Keratinocyte (primary cell): ENCODE measurements around the gene PLCXD1. TPM values are rescaled to one million over a fixed set of nuclear protein-coding genes. Genes with fewer than 3 reads are reported as not detected.
"Not testable (repeated sequence)": the region's sequence is repeated elsewhere in the genome, so short reads cannot be mapped to it uniquely, and the experiment has no call there.

Experiments used
- DNase-seq: peaks from one replicate; pipeline ENCODE4 v3.0.0-alpha.2; 2011; ENCODE audit warnings: low read depth, missing footprints, low spot score
- FAIRE-seq: peaks from 2 replicates; lab custom pipeline; 2011; peaks lifted over from hg19 to GRCh38; lab: Jason Lieb, UNC
- H2AFZ ChIP-seq: 2 replicates; pipeline ENCODE4 v1.6.0; 2012; ENCODE audit warnings: low read length, control low read depth, inconsistent platforms; ENCODE audit not compliant: control insufficient read depth
- H3K27ac ChIP-seq: 2 replicates; pipeline ENCODE4 v1.5.1; 2011; ENCODE audit warnings: low read length; ENCODE audit not compliant: control insufficient read depth, insufficient read depth
- H3K27me3 ChIP-seq: 3 replicates; pipeline ENCODE4 v1.6.0; 2011; ENCODE audit warnings: low read length; ENCODE audit not compliant: control insufficient read depth, insufficient read depth; ENCODE audit errors: extremely low read depth
- H3K36me3 ChIP-seq, 2 experiments: 2 replicates in 1 of 2; 3 replicates in 1 of 2; pipeline ENCODE4 v1.5.1; 2011; ENCODE audit warnings: low read length in 2 of 2, mild to moderate bottlenecking in 1 of 2; ENCODE audit not compliant: control insufficient read depth in 2 of 2, insufficient read depth in 2 of 2; ENCODE audit errors: extremely low read depth in 1 of 2
- H3K4me1 ChIP-seq: 3 replicates; pipeline ENCODE4 v1.5.1; 2011; ENCODE audit warnings: low read length; ENCODE audit not compliant: control insufficient read depth, insufficient read depth; ENCODE audit errors: extremely low read depth
- H3K4me2 ChIP-seq: 3 replicates; pipeline ENCODE4 v1.6.0; 2011; ENCODE audit warnings: low read depth, low read length; ENCODE audit not compliant: control insufficient read depth, insufficient read depth; ENCODE audit errors: extremely low read depth
- H3K4me3 ChIP-seq, 3 experiments: fragments of 200-600 bp in 1 of 3; sonication (generic) in 1 of 3; 2 replicates in 2 of 3; 3 replicates in 1 of 3; pipeline ENCODE4 v1.5.1; 2011 to 2016; ENCODE audit warnings: low read length in 3 of 3, mild to moderate bottlenecking in 3 of 3, control low read depth in 2 of 3, inconsistent platforms in 1 of 3, low read depth in 1 of 3, mixed read lengths in 1 of 3, mixed run types in 1 of 3, moderate library complexity in 1 of 3; ENCODE audit not compliant: control insufficient read depth in 2 of 3, insufficient read depth in 2 of 3; ENCODE audit errors: extremely low read depth in 1 of 3
- H3K79me2 ChIP-seq: 2 replicates; pipeline ENCODE4 v1.6.0; 2012; ENCODE audit warnings: low read length; ENCODE audit not compliant: control insufficient read depth, insufficient read depth
- H3K9ac ChIP-seq: 3 replicates; pipeline ENCODE4 v1.6.0; 2011; ENCODE audit warnings: low read length; ENCODE audit not compliant: control insufficient read depth, insufficient read depth; ENCODE audit errors: extremely low read depth
- H3K9me1 ChIP-seq: 3 replicates; pipeline ENCODE4 v1.6.0; 2011; ENCODE audit warnings: low read length; ENCODE audit not compliant: control insufficient read depth, insufficient read depth; ENCODE audit errors: extremely low read depth
- H3K9me3 ChIP-seq: 2 replicates; pipeline ENCODE4 v1.5.1; 2012; ENCODE audit warnings: low read depth, low read length; ENCODE audit not compliant: control insufficient read depth
- H4K20me1 ChIP-seq: 3 replicates; pipeline ENCODE4 v1.6.0; 2011; ENCODE audit warnings: low read length; ENCODE audit not compliant: control insufficient read depth, insufficient read depth; ENCODE audit errors: extremely low read depth
- EZH2 ChIP-seq: IDR thresholded peaks from one replicate; pipeline ENCODE4 v1.6.1; 2012; ENCODE audit warnings: inconsistent platforms, mild to moderate bottlenecking, low read length, moderate library complexity
- dilution Hi-C: fragments of 300-500 bp; cut with MboI; formaldehyde crosslinking; loops from one replicate; pipeline ENCODE4 v1.7.0; 2020; ENCODE audit warnings: low sequenced_read_pairs; ENCODE audit not compliant: extremely low pct_ligation_motif_present
- polyA plus RNA-seq, 5 experiments: library from polyadenylated mRNA; depleted of rRNA in 3 of 5; stranded (reverse) in 3 of 5; stranded (forward) in 1 of 5; unstranded in 1 of 5; fragments of >200 nt; gene quantifications; 1 replicate in 1 of 5; 2 replicates in 3 of 5; 3 replicates in 1 of 5; pipeline versions ENCODE4 v1.2.1 to v1.2.3, GENCODE V29; 2011 to 2012; ENCODE audit warnings: missing spikeins in 2 of 5, low read depth in 1 of 5, low replicate concordance in 1 of 5
- TF ChIP-seq, protein P1 (sequence below), 3 experiments: IDR thresholded peaks in 1 of 3; conservative IDR thresholded peaks in 1 of 3; optimal IDR thresholded peaks in 1 of 3; 2 replicates in 2 of 3; 3 replicates in 1 of 3; pipeline versions ENCODE3 to v1.5.1; 2011; ENCODE audit warnings: low read length in 3 of 3, mild to moderate bottlenecking in 3 of 3, moderate library complexity in 2 of 3, control low read depth in 1 of 3, inconsistent platforms in 1 of 3; ENCODE audit not compliant: insufficient read depth in 2 of 3; ENCODE audit errors: extremely low read depth in 1 of 3

The PLCXD1 gene
- polyA plus RNA-seq, 1 donor (not counting 4 experiments of a cell fraction or from before 2014, with no cell fraction given): 6.3 TPM

DNA sequence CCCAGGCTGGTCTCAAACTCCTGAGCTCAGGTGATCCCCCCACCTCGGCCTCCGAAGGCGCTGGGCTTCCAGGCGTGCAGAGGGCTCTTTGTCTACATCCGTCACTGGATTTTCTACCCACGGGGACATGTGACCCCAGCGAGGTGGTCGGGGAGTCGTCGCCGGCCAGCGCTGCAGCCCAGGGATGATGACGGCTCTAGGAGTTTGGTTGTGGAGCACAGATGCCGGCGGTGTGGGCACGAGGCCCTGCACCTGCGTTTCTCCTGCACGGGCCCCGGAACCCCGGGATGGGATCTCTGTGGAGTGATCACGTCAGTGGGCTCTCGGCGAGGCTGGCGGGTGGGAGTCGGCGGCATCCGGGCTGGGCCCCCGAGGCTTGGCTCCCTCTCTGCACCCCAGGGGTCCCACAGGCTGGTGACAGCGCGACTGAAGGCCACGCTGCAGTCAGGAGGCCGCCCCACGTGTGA, 46.5 kb downstream of the PLCXD1 start:
- H3K9me3 ChIP-seq: peaks cover 2% of the 10 kb centered on the region
- H4K20me1 ChIP-seq: no peaks in the 10 kb centered on the region
- DNase-seq: no peak
- no peaks in the 10 kb centered on the region for H3K9me1 ChIP-seq
- no peak for TF ChIP-seq EZH2
- TF ChIP-seq, protein P1, sequence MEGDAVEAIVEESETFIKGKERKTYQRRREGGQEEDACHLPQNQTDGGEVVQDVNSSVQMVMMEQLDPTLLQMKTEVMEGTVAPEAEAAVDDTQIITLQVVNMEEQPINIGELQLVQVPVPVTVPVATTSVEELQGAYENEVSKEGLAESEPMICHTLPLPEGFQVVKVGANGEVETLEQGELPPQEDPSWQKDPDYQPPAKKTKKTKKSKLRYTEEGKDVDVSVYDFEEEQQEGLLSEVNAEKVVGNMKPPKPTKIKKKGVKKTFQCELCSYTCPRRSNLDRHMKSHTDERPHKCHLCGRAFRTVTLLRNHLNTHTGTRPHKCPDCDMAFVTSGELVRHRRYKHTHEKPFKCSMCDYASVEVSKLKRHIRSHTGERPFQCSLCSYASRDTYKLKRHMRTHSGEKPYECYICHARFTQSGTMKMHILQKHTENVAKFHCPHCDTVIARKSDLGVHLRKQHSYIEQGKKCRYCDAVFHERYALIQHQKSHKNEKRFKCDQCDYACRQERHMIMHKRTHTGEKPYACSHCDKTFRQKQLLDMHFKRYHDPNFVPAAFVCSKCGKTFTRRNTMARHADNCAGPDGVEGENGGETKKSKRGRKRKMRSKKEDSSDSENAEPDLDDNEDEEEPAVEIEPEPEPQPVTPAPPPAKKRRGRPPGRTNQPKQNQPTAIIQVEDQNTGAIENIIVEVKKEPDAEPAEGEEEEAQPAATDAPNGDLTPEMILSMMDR (optimal IDR thresholded peaks at IDR 0.05 in 1 of 3, IDR thresholded peaks at IDR 0.05 in 1 of 3, conservative IDR thresholded peaks at IDR 0.05 in 1 of 3; ENCODE audit: extremely low read depth in 1 of 3, insufficient read depth in 2 of 3, low read length in 3 of 3): no peak
- FAIRE-seq: no peak
- H3K4me1 ChIP-seq: peaks cover 3% of the 10 kb centered on the region
- dilution Hi-C loops: no loop called here
- H3K4me3 ChIP-seq: no peak overlapping the region
- peaks cover 11% of the 10 kb centered on the region for H3K27me3 ChIP-seq
- no peak overlapping the region for H3K27ac ChIP-seq
- no peak overlapping the region for H2AFZ ChIP-seq
- H3K9ac ChIP-seq: no peak overlapping the region
- no peak overlapping the region for H3K4me2 ChIP-seq
- H3K79me2 ChIP-seq: no peaks in the 10 kb centered on the region
- no peaks in the 10 kb centered on the region for H3K36me3 ChIP-seq

DNA sequence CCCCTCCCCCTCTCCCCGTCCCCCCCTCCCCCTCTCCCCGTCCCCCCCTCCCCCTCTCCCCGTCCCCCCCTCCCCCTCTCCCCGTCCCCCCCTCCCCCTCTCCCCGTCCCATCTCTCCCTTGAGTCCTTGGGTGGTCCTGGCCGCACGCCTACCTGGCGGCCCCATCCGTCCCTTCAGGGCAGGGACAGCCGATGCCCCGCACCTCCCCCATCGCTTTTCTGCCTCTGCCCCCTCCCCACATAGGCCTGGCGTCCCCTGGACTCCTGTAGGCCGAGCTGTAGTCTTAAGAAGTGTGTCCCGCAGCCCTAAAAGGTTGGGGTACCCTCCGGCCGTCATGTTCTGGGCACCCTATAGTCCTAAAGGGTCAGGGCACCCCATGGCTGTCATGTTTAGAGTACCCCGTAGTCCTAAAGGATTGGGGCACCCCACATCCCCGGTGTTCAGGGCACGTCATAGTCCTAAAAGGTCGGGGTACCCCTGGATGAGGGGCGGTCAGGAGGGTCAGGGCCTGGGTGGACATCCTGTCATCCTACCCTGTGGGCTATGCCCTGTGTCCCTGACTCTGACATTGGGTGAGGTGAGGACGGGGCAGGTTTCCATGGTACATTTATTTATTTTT, 48.2 kb downstream of the PLCXD1 start:
- Histone ChIP-seq H4K20me1 (no peaks in the 10 kb centered on the region), H3K27ac (no peak overlapping the region), H3K27me3 (peaks cover 11% of the 10 kb centered on the region), H3K4me3 (no peak overlapping the region), H3K36me3 (peaks cover 0 to 2% of the 10 kb centered on the region in 2 experiments), H3K9me1 (no peaks in the 10 kb centered on the region), H3K9me3 (no peaks in the 10 kb centered on the region), H3K4me1 (no peaks in the 10 kb centered on the region), H3K4me2 (no peak overlapping the region), H3K9ac (no peak overlapping the region), H3K79me2 (no peaks in the 10 kb centered on the region), H2AFZ (no peak overlapping the region)
- dilution Hi-C loops: no loop called here
- TF ChIP-seq, protein P1 (optimal IDR thresholded peaks at IDR 0.05 in 1 of 3, IDR thresholded peaks at IDR 0.05 in 1 of 3, conservative IDR thresholded peaks at IDR 0.05 in 1 of 3; ENCODE audit: extremely low read depth in 1 of 3, insufficient read depth in 2 of 3, low read length in 3 of 3): no peak
- no peak for TF ChIP-seq EZH2
- DNase-seq: no peak
- no peak for FAIRE-seq

DNA sequence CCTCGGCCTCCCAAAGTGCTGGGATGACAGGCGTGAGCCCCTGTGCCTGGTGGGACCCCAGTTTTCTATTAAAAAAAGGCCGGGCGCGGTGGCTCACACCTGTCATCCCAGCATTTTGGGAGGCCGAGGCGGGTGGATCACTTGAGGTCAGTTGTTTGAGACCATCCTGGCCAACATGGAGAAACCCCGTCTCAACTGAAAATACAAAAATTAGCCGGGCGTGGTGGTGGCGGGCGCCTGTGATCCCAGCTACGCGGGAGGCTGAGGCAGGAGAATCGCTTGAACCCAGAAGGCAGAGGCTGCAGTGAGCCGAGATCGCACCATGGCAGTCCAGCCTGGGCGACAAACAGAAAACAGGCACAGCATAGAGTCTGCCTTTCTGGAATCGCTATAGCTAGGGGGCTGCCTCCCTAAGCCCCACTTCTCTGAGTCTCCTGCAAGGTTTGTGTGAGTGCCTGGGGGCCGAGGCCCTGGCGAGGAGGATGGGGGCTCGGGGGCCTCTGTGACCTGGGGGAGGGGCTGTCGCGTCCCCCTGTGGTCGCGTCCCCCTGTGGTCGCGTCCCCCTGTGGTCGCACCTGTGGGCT, 49.1 kb downstream of the PLCXD1 start:
- DNase-seq, H4K20me1 ChIP-seq, H3K4me2 ChIP-seq, H3K4me1 ChIP-seq, H3K9me1 ChIP-seq, H3K36me3 ChIP-seq, H3K79me2 ChIP-seq, H2AFZ ChIP-seq, H3K9ac ChIP-seq, dilution Hi-C loops, H3K4me3 ChIP-seq, H3K27ac ChIP-seq, H3K9me3 ChIP-seq, FAIRE-seq: not testable (repeated sequence)
- H3K27me3 ChIP-seq: peaks cover 11% of the 10 kb centered on the region
